DND-41 (cell line): ENCODE data around the gene C18orf63.

Source experiments
- ATAC-seq: fragments of 200-7000 bp; cut with Tn5 transposase; 3 replicates; pipeline ENCODE4 v1.9.1; 2021; ENCODE audit warnings: low read depth; ENCODE audit not compliant: insufficient read depth
- DNase-seq: peaks from one replicate; pipeline ENCODE4 v3.0.0-alpha.2; 2020
- H2AFZ ChIP-seq: 2 replicates; pipeline ENCODE4 v1.6.0; 2012; ENCODE audit warnings: low read depth, low read length
- H3K27ac ChIP-seq: 2 replicates; pipeline ENCODE4 v1.5.1; 2012; ENCODE audit warnings: low read length, inconsistent platforms
- H3K27me3 ChIP-seq: fragments of 200-600 bp; sonication (generic); 2 replicates; pipeline ENCODE4 v1.6.0; 2012; ENCODE audit warnings: low read length, mild to moderate bottlenecking, inconsistent platforms; ENCODE audit not compliant: insufficient read depth, poor library complexity
- H3K36me3 ChIP-seq: 2 replicates; pipeline ENCODE4 v1.5.1; 2012; ENCODE audit warnings: low read length, inconsistent platforms; ENCODE audit not compliant: insufficient read depth
- H3K4me1 ChIP-seq: 2 replicates; pipeline ENCODE4 v1.5.1; 2012; ENCODE audit warnings: mild to moderate bottlenecking, low read length; ENCODE audit not compliant: insufficient read depth
- H3K4me2 ChIP-seq: 2 replicates; pipeline ENCODE4 v1.6.0; 2012; ENCODE audit warnings: mild to moderate bottlenecking, moderate library complexity, low read length, inconsistent platforms; ENCODE audit not compliant: insufficient read depth
- H3K4me3 ChIP-seq, 2 experiments: fragments of 200-600 bp in 1 of 2; shearing (Covaris generic) in 1 of 2; 2 replicates each; pipeline ENCODE4 v1.5.1; 2012 to 2016; ENCODE audit warnings: inconsistent platforms in 2 of 2, low read length in 2 of 2, mild to moderate bottlenecking in 2 of 2, low read depth in 1 of 2, moderate library complexity in 1 of 2
- H3K79me2 ChIP-seq: 2 replicates; pipeline ENCODE4 v1.6.0; 2012; ENCODE audit warnings: low read length, inconsistent platforms; ENCODE audit not compliant: insufficient read depth
- H3K9ac ChIP-seq: 2 replicates; pipeline ENCODE4 v1.6.0; 2012; ENCODE audit warnings: low read depth, mild to moderate bottlenecking, inconsistent platforms, low read length, moderate library complexity
- H3K9me3 ChIP-seq: 2 replicates; pipeline ENCODE4 v1.5.1; 2012; ENCODE audit warnings: low read length, moderate library complexity, mild to moderate bottlenecking, inconsistent platforms; ENCODE audit not compliant: insufficient read depth, severe bottlenecking
- H4K20me1 ChIP-seq: 2 replicates; pipeline ENCODE4 v1.6.0; 2012; ENCODE audit warnings: low read length; ENCODE audit not compliant: insufficient read depth
- CTCF ChIP-seq: IDR thresholded peaks from 2 replicates; pipeline ENCODE4 v1.5.1; 2012; ENCODE audit warnings: borderline replicate concordance, low read length, moderate library complexity, mild to moderate bottlenecking; ENCODE audit not compliant: poor library complexity, severe bottlenecking; ENCODE audit errors: extremely low read depth
- EZH2 ChIP-seq: IDR thresholded peaks from 3 replicates; pipeline ENCODE4 v1.6.1; 2012; ENCODE audit warnings: borderline replicate concordance, low read depth, mild to moderate bottlenecking, moderate library complexity, low read length, inconsistent platforms; ENCODE audit not compliant: severe bottlenecking

Gene C18orf63

DNA sequence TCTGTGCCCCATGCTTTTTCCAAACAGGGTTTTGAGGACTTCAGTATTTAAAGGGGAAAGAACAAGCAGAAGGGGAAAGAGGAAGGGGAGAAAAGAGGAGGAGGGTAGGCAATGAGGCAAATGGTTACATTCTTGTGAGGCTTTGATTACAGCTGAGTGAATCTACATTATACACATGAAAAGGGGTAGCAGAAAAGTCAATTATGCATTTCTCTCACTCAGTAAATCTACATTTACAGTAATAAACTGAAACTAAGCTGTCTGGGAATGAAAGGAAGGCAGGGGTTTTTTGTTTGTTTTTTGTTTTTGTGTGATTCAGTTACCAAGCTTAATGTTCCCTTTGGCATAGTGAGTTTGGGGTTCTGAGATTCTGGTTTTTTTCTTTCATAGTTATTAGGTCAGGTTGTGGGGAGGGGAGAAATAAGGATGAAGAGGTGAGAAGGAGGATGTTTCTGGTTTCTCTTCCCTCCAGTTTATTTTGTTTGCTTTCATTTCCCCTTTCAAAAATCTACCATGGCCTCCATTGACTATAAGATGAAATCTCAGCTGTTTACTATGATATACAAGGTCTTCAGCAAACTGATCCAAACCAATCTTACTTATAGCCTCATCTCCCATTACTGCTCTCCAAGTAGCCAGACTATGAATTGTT is 18.7 kb downstream of the C18orf63 start:
- Histone ChIP-seq H3K79me2 (no peaks in the 10 kb centered on the region), H3K9ac (no peak overlapping the region), H3K4me3 (no peak overlapping the region), H3K27me3 (peaks cover 18% of the 10 kb centered on the region), H4K20me1 (no peaks in the 10 kb centered on the region), H3K27ac (no peak overlapping the region), H2AFZ (no peak overlapping the region), H3K4me2 (no peak overlapping the region), H3K4me1 (no peaks in the 10 kb centered on the region), H3K36me3 (no peaks in the 10 kb centered on the region), H3K9me3 (no peaks in the 10 kb centered on the region)
- no peak for TF ChIP-seq EZH2
- no peak for TF ChIP-seq CTCF
- DNase-seq (no peak), ATAC-seq (no peak)

DNA sequence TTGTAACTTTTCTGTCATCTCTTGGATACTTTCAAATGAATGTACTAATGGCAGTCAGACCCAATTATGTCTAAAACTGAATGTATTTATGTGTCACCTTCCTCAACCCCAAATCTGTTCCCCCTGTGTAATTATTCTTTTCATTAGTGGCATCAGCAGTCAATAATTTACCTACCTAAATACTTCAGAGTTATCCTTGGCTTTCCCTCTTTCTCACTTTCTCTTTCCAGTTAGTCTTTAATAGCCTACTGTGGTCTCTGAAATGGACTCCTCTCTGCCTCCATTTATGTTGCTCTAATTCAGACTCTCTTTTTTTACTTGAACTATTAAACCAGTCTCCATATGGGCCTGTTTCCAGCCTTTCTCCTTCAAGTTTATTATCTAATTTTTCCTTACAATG is 21.0 kb downstream of the C18orf63 start:
- Histone ChIP-seq H3K27me3 (peaks cover 16% of the 10 kb centered on the region), H3K4me3 (no peak overlapping the region), H4K20me1 (no peaks in the 10 kb centered on the region), H3K9ac (no peak overlapping the region), H2AFZ (no peak overlapping the region), H3K4me1 (no peaks in the 10 kb centered on the region), H3K27ac (no peak overlapping the region), H3K4me2 (no peak overlapping the region), H3K79me2 (no peaks in the 10 kb centered on the region), H3K36me3 (no peaks in the 10 kb centered on the region), H3K9me3 (no peaks in the 10 kb centered on the region)
- ATAC-seq (no peak), DNase-seq (no peak)
- TF ChIP-seq CTCF (no peak), EZH2 (no peak)

GRCh38 chr18:74337155-74337911 is 21.7 kb downstream of the C18orf63 start:
- H3K9me3 ChIP-seq, result no peaks in the 10 kb centered on the region
- no peaks in the 10 kb centered on the region for H3K79me2 ChIP-seq
- H3K4me2 ChIP-seq, result no peak overlapping the region
- H3K27me3 ChIP-seq, result peaks cover 16% of the 10 kb centered on the region
- no peak overlapping the region for H2AFZ ChIP-seq
- H3K36me3 ChIP-seq, result no peaks in the 10 kb centered on the region
- no peak overlapping the region for H3K27ac ChIP-seq
- H3K9ac ChIP-seq, result no peak overlapping the region
- H3K4me1 ChIP-seq, result no peaks in the 10 kb centered on the region
- no peak overlapping the region for H3K4me3 ChIP-seq
- DNase-seq (no peak), ATAC-seq (no peak)
- TF ChIP-seq CTCF (no peak), EZH2 (no peak)
- H4K20me1 ChIP-seq, result no peaks in the 10 kb centered on the region
